Transverse colon (tissue), 4 donors: ENCODE data around the gene TMTC4. TPM values are rescaled to one million over a fixed set of nuclear protein-coding genes. Genes with fewer than 3 reads are reported as not detected.
"Not testable (repeated sequence)": the region's sequence is repeated elsewhere in the genome, so short reads cannot be mapped to it uniquely, and the experiment has no call there.

Experiments used
- DNase-seq: peaks from one replicate; pipeline ENCODE4 v3.0.0-alpha.2; 2019
- H3K27ac ChIP-seq, 4 donors: fragments of 200-600 bp; sonication (generic); 2 replicates each; pipeline ENCODE4 v1.5.1; 2016 to 2018; ENCODE audit warnings: inconsistent platforms in 4 of 4
- H3K27me3 ChIP-seq: fragments of 200-600 bp; sonication (generic); 2 replicates; pipeline ENCODE4 v1.5.1; 2017; ENCODE audit warnings: inconsistent platforms
- H3K36me3 ChIP-seq, 4 donors: fragments of 200-600 bp; sonication (generic); 2 replicates each; pipeline ENCODE4 v1.5.1; 2017 to 2019; ENCODE audit warnings: inconsistent platforms in 4 of 4
- H3K4me1 ChIP-seq, 4 donors: fragments of 200-600 bp; sonication (generic); 2 replicates each; pipeline ENCODE4 v1.5.1; 2017 to 2020; ENCODE audit warnings: inconsistent platforms in 4 of 4
- H3K4me3 ChIP-seq, 4 donors: fragments of 200-600 bp; sonication (generic); 1 replicate in 1 of 4; 2 replicates in 3 of 4; pipeline versions ENCODE4 v1.5.1 to v1.6.1; 2017 to 2019; ENCODE audit warnings: inconsistent platforms in 4 of 4
- H3K9me3 ChIP-seq, 2 donors: fragments of 200-600 bp; sonication (generic); 2 replicates each; pipeline ENCODE4 v1.5.1; 2017 to 2019; ENCODE audit warnings: inconsistent platforms in 2 of 2
- EP300 ChIP-seq: sonication (generic); formaldehyde crosslinking; IDR thresholded peaks from one replicate; pipeline ENCODE4 v1.6.1; 2017; ENCODE audit warnings: antibody characterized with exemption, low read depth
- POLR2A ChIP-seq: fragments of 450-650 bp; IDR thresholded peaks from one replicate; pipeline ENCODE4 v1.6.1; 2016; ENCODE audit warnings: antibody characterized with exemption, mild to moderate bottlenecking, moderate library complexity
- POLR2AphosphoS5 ChIP-seq, 3 donors: sonication (generic); formaldehyde crosslinking; IDR thresholded peaks; one replicate each; pipeline ENCODE4 v1.6.1; 2016; ENCODE audit warnings: antibody characterized with exemption in 3 of 3
- WGBS, 2 donors: methylation state at CpG; one replicate each; pipeline ENCODE4 v1.1.5; 2018; ENCODE audit warnings: low coverage in 1 of 2; 5-methylcytosine and 5-hydroxymethylcytosine counted together
- in situ Hi-C, 4 donors: fragments of 200-750 bp; cut with MboI; loops; one replicate each; pipeline versions ENCODE4 v1.15.0 to v1.15.1; 2017; ENCODE audit warnings: low sequenced_read_pairs in 3 of 4, low pct_ligation_motif_present in 1 of 4, low pct_unique_long_range_greater_than_20kb in 1 of 4
- intact Hi-C: fragments of 100-400 bp; cut with DNase I; formaldehyde crosslinking; loops from one replicate; pipeline ENCODE4 v1.15.1; 2023; ENCODE audit warnings: low total_unique reads
- total RNA-seq, 4 donors: library from RNA; depleted of rRNA; stranded (reverse); fragments of >200 nt; gene quantifications; one replicate each; pipeline ENCODE4 v1.1.0, GENCODE V29; 2016
- TF ChIP-seq, protein P1 (sequence below), 5 experiments: fragments of 200-600 bp in 3 of 5; fragments of 450-650 bp in 2 of 5; sonication (generic) in 3 of 5; IDR thresholded peaks; 1 replicate in 2 of 5; 2 replicates in 3 of 5; pipeline ENCODE4 v1.5.1; 2016 to 2017; ENCODE audit warnings: antibody characterized with exemption in 5 of 5, inconsistent platforms in 3 of 5, mild to moderate bottlenecking in 2 of 5, moderate library complexity in 1 of 5

Gene TMTC4
- total RNA-seq, 4 donors from 2014 or later: 19.5 to 136 (median 30.0) TPM

DNA sequence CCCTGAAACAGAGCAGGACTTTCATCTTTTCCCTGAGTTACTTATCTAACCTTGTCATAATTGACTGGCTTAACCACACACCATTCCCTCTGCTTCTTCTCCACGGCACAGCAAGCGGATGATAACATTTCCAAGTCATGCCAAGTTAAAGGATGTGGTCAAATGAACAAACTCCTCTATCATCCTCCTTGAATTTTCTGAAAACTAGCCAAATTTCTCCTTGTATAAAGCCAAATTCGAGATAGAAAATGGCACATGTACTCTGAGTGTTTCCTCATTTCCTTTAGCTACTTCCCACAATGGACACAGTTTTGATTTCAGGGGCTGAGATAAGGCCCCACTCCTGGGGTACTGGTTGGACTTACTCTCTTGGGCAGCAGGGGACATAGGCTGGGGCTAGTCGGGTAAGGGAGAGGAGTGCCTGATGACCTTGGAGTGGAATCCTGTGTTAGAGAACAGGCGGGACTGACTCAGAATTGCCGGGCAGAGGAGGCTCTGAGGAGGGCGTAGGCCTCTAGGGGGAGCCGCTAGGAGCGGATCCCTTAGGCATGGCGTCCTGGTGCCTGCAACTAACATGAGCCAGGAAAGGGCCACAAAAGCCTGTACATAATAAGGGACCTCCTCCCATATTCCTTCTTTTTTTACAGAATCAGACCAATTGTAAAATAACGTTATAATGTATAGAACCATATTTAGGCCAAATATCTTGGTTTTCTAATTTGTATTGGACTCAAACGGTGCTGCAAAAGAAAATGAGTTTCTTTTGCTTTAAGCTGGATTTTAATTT, 20.3 kb upstream of the TMTC4 start:
- H3K27me3 ChIP-seq: no peaks in the 10 kb centered on the region
- H3K36me3 ChIP-seq: no peaks in the 10 kb centered on the region
- in situ Hi-C loops: no loop called here
- TF ChIP-seq POLR2AphosphoS5 (IDR thresholded peaks at IDR 0.05): no peak
- TF ChIP-seq, protein P1, sequence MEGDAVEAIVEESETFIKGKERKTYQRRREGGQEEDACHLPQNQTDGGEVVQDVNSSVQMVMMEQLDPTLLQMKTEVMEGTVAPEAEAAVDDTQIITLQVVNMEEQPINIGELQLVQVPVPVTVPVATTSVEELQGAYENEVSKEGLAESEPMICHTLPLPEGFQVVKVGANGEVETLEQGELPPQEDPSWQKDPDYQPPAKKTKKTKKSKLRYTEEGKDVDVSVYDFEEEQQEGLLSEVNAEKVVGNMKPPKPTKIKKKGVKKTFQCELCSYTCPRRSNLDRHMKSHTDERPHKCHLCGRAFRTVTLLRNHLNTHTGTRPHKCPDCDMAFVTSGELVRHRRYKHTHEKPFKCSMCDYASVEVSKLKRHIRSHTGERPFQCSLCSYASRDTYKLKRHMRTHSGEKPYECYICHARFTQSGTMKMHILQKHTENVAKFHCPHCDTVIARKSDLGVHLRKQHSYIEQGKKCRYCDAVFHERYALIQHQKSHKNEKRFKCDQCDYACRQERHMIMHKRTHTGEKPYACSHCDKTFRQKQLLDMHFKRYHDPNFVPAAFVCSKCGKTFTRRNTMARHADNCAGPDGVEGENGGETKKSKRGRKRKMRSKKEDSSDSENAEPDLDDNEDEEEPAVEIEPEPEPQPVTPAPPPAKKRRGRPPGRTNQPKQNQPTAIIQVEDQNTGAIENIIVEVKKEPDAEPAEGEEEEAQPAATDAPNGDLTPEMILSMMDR (IDR thresholded peaks at IDR 0.05): peak in 2 of 5 experiments; percentile 11 to 32
- no peaks in the 10 kb centered on the region for H3K4me1 ChIP-seq
- peak; percentile 31 for DNase-seq
- intact Hi-C loops: no loop called here
- WGBS, 2 donors: 48 to 58% methylated on average over 4 to 12 of the region's 12 CpGs
- H3K4me3 ChIP-seq: no peak overlapping the region
- H3K27ac ChIP-seq: no peak overlapping the region
- H3K9me3 ChIP-seq: no peaks in the 10 kb centered on the region

DNA sequence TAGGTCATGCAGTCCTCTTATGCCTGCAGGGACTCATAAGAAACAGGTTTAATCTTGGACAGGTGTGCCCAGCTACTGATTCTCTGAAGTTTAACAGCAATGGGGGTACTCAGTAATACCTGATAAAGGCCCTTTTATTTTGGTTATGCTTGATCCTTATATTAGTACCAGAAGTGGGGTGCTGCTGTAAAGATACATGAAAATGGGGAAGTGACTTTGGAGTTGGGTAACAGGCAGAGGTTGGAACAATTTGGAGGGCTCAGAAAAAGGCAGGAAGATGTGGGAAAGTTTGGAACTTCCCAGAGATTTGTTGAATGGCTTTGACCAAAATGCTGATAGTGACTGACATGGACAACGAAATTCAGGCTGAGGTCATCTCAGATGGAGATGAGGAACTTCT, 14.6 kb upstream of the TMTC4 start:
- 59 to 86% methylated on average over 1 of the region's 1 CpG for WGBS, 2 donors
- H3K36me3 ChIP-seq: no peaks in the 10 kb centered on the region
- in situ Hi-C loops (no loop called here), intact Hi-C loops (no loop called here)
- DNase-seq: no peak
- H3K4me3 ChIP-seq: no peak overlapping the region
- no peaks in the 10 kb centered on the region for H3K4me1 ChIP-seq
- no peak for TF ChIP-seq POLR2AphosphoS5 (IDR thresholded peaks at IDR 0.05)
- no peak for TF ChIP-seq EP300
- no peak for TF ChIP-seq POLR2A
- TF ChIP-seq, protein P1 (IDR thresholded peaks at IDR 0.05): no peak
- no peak overlapping the region for H3K27ac ChIP-seq
- H3K27me3 ChIP-seq: no peaks in the 10 kb centered on the region
- peaks cover 0 to 3% of the 10 kb centered on the region in 2 donors for H3K9me3 ChIP-seq

DNA sequence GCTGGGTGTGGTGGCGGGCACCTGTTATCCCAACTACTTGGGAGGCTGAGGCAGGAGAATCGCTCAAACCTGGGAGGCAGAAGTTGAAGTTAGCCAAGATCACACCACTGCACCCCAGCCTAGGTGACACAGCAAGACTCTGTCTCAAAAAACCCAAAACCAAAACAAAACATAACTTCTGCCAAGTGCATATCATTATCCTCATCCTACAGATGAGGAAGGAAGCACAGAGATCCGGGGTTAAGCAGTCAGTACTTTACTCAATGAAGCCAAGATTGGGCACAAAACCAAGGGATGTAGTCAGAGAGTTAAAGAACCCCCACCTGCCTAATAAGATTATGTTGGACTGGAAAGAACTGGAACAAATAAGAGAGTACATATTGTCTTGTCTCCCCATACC, 5.5 kb upstream of the TMTC4 start:
- no peaks in the 10 kb centered on the region for H3K36me3 ChIP-seq
- H3K4me3 ChIP-seq: no peak overlapping the region
- no peaks in the 10 kb centered on the region for H3K9me3 ChIP-seq
- DNase-seq: no peak
- H3K27me3 ChIP-seq: peaks cover 8% of the 10 kb centered on the region
- H3K27ac ChIP-seq: no peak overlapping the region
- intact Hi-C loops: no loop called here
- in situ Hi-C loops: no loop called here
- TF ChIP-seq, protein P1 (IDR thresholded peaks at IDR 0.05): no peak
- TF ChIP-seq POLR2AphosphoS5 (IDR thresholded peaks at IDR 0.05): no peak
- no peak for TF ChIP-seq EP300
- TF ChIP-seq POLR2A: no peak
- H3K4me1 ChIP-seq: peaks cover 0 to 6% (median 1%) of the 10 kb centered on the region in 4 donors
- WGBS, 2 donors: 77 to 100% methylated on average over 1 to 3 of the region's 3 CpGs

DNA sequence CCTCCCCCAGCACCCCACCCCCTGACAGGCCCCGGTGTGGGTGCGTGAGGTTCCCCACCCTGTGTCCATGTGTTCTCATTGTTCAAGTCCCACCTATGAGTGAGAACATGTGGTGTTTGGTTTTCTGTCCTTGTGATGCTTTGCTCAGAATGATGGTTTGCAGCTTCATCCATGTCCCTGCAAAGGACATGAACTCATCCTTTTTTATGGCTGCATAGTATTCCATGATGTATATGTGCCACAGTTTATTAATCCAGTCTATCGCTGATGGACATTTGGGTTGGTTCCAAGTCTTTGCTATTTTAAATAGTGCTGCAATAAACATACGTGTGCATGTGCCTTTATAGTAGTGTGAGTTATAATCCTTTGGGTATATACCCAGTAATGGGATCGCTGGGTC, 2.5 kb upstream of the TMTC4 start:
- H3K4me3 ChIP-seq, H3K36me3 ChIP-seq, in situ Hi-C loops, H3K9me3 ChIP-seq, H3K27me3 ChIP-seq, DNase-seq, intact Hi-C loops, H3K27ac ChIP-seq: not testable (repeated sequence)
- peaks cover 10 to 17% (median 11%) of the 10 kb centered on the region in 4 donors for H3K4me1 ChIP-seq
- WGBS, 2 donors: 91 to 96% methylated on average over 3 to 5 of the region's 5 CpGs
